ENCODE data around the gene RMP24.

GRCh38 chr18:35973650-35974049, 1.2 kb downstream of the RMP24 start:
- TF ChIP-seq CTCF (conservative IDR thresholded peaks at IDR 0.05; ENCODE audit: low read length) (no peak), EZH2phosphoT487 (IDR thresholded peaks at IDR 0.05; ENCODE audit: borderline replicate concordance) (no peak)

All from Loucy (cell line).